GM06990 (cell line): ENCODE results near the gene FOXN3.

Experiments used
- DNase-seq: peaks from one replicate; pipeline ENCODE4 v3.0.0-alpha.2; 2011; ENCODE audit not compliant: insufficient read length; ENCODE audit errors: extremely low read depth
- H3K27me3 ChIP-seq: replicated peaks from 2 replicates; pipeline ENCODE4 v1.6.0; 2011; ENCODE audit warnings: low read length; ENCODE audit not compliant: control insufficient read depth, insufficient read depth
- H3K36me3 ChIP-seq: 2 replicates; pipeline ENCODE4 v1.5.1; 2011; ENCODE audit warnings: low read length; ENCODE audit not compliant: control insufficient read depth, insufficient read depth
- H3K4me3 ChIP-seq: replicated peaks from 2 replicates; pipeline ENCODE4 v1.5.1; 2011; ENCODE audit warnings: low read depth, mild to moderate bottlenecking, control low read depth, low read length
- CTCF ChIP-seq: IDR thresholded peaks from 2 replicates; pipeline ENCODE4 v1.5.1; 2011; ENCODE audit warnings: low read length, control low read depth, mild to moderate bottlenecking, inconsistent platforms; ENCODE audit not compliant: insufficient read depth, poor library complexity, severe bottlenecking

The FOXN3 gene

GRCh38 chr14:89445273-89445973, 28.4 kb upstream of the FOXN3 start:
- peak; percentile 41 for DNase-seq
- H3K4me3 ChIP-seq: no peak overlapping the region
- TF ChIP-seq CTCF: no peak
- no peaks in the 10 kb centered on the region for H3K36me3 ChIP-seq
- H3K27me3 ChIP-seq: no peaks in the 10 kb centered on the region

GRCh38 chr14:89444516-89445125, 27.6 kb upstream of the FOXN3 start:
- DNase-seq: no peak
- no peaks in the 10 kb centered on the region for H3K27me3 ChIP-seq

GRCh38 chr14:89444044-89444443, 27.0 kb upstream of the FOXN3 start:
- peak; percentile 26 for DNase-seq
- Histone ChIP-seq H3K36me3 (no peaks in the 10 kb centered on the region), H3K4me3 (no peak overlapping the region), H3K27me3 (no peaks in the 10 kb centered on the region)
- TF ChIP-seq CTCF: no peak

More at GRCh38 chr14:89444516-89445125, 27.6 kb upstream of the FOXN3 start:
- no peak for TF ChIP-seq CTCF
- Histone ChIP-seq H3K4me3 (no peak overlapping the region), H3K36me3 (no peaks in the 10 kb centered on the region)

GRCh38 chr14:89443042-89443629, 26.1 kb upstream of the FOXN3 start:
- no peaks in the 10 kb centered on the region for H3K36me3 ChIP-seq
- no peak for DNase-seq
- TF ChIP-seq CTCF: no peak

GRCh38 chr14:89442280-89442679, 25.2 kb upstream of the FOXN3 start:
- Histone ChIP-seq H3K36me3 (no peaks in the 10 kb centered on the region), H3K4me3 (no peak overlapping the region), H3K27me3 (no peaks in the 10 kb centered on the region)
- TF ChIP-seq CTCF: no peak
- DNase-seq: no peak

More at GRCh38 chr14:89443042-89443629, 26.1 kb upstream of the FOXN3 start:
- H3K27me3 ChIP-seq: no peaks in the 10 kb centered on the region
- H3K4me3 ChIP-seq: no peak overlapping the region
